ENCODE measurements around the gene ADAM12. TPM values are rescaled to one million over a fixed set of nuclear protein-coding genes. Genes with fewer than 3 reads are reported as not detected.

Gene ADAM12
- total RNA-seq, 2 experiments from 2014 or later: 1.2 to 1.5 TPM

DNA sequence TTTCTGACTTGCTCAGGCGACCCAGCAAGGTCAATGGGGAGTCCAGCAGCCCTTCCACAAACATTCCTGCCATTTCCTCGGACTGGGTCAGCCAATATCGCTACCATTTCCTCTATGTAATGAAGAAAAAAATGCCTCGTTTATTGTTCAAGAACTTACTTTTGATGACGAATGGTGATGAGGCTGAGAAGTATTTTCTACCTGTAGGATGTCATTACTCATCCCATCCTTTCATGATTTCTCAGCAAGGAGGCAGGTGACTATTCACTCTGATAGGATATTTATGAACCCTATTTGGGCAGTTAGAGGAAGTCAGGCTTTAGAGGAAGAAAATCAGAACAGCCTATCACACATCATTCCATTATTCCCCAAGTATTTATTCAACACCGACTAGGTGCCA, 313.3 kb downstream of the ADAM12 start:
- no peaks in the 10 kb centered on the region for H3K9me3 ChIP-seq (ENCODE audit: control insufficient read depth in 1 of 2, insufficient read depth in 1 of 2, low read length in 2 of 2)
- no peak for ATAC-seq (ENCODE audit: poor library complexity)
- Mint-ChIP-seq H3K4me3 (no peak overlapping the region), H3K36me3 (ENCODE audit: low read depth) (no peaks in the 10 kb centered on the region), H3K9me3 (no peaks in the 10 kb centered on the region), H3K4me1 (ENCODE audit: low read depth) (no peaks in the 10 kb centered on the region), H3K27me3 (peaks cover 5% of the 10 kb centered on the region), H3K27ac (no peak overlapping the region)
- CTCF ChIA-PET: no interaction called here
- intact Hi-C loops (cut with DNase I, micrococcal nuclease): no loop called here
- no peaks in the 10 kb centered on the region for H3K27me3 ChIP-seq (ENCODE audit: control insufficient read depth in 1 of 2, insufficient read depth in 2 of 2, low read length in 2 of 2)
- H3K36me3 ChIP-seq (ENCODE audit: insufficient read depth, low read length): no peaks in the 10 kb centered on the region
- H3K4me3 ChIP-seq (ENCODE audit: low read length): no peak overlapping the region
- POLR2A ChIA-PET: no interaction called here
- no peaks in the 10 kb centered on the region for H3K4me1 ChIP-seq (ENCODE audit: insufficient read depth, low read length)
- DNase-seq: no peak
- TF ChIP-seq, protein P1, sequence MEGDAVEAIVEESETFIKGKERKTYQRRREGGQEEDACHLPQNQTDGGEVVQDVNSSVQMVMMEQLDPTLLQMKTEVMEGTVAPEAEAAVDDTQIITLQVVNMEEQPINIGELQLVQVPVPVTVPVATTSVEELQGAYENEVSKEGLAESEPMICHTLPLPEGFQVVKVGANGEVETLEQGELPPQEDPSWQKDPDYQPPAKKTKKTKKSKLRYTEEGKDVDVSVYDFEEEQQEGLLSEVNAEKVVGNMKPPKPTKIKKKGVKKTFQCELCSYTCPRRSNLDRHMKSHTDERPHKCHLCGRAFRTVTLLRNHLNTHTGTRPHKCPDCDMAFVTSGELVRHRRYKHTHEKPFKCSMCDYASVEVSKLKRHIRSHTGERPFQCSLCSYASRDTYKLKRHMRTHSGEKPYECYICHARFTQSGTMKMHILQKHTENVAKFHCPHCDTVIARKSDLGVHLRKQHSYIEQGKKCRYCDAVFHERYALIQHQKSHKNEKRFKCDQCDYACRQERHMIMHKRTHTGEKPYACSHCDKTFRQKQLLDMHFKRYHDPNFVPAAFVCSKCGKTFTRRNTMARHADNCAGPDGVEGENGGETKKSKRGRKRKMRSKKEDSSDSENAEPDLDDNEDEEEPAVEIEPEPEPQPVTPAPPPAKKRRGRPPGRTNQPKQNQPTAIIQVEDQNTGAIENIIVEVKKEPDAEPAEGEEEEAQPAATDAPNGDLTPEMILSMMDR (IDR thresholded peaks at IDR 0.05): no peak
- H3K27ac ChIP-seq (ENCODE audit: low read depth in 1 of 2, low read length in 2 of 2): no peak overlapping the region

DNA sequence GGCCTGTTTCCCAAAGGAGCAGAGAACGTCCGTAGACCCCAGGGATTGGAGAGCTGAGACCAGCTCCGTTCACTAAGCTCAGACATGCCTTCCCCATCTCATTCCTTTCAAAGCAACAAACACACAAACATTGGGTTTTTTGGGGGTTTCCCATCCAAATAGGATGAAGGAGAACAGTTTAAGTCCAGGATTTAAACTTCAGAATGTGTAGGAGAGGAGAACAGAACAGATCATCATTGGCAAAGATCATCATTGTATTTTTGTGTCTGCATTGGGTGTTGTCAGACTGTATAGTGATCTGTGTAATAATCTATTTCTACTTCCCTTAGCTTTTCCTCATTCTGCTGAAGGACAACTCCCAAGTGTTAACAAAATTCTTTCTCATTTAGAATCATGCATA, 314.0 kb downstream of the ADAM12 start:
- no peak overlapping the region for H3K4me3 Mint-ChIP-seq
- H3K27me3 ChIP-seq (ENCODE audit: control insufficient read depth in 1 of 2, insufficient read depth in 2 of 2, low read length in 2 of 2): no peaks in the 10 kb centered on the region
- intact Hi-C loops (cut with DNase I, micrococcal nuclease): no loop called here
- no peaks in the 10 kb centered on the region for H3K4me1 Mint-ChIP-seq (ENCODE audit: low read depth)
- TF ChIP-seq, protein P1 (IDR thresholded peaks at IDR 0.05): no peak
- H3K36me3 Mint-ChIP-seq (ENCODE audit: low read depth): no peaks in the 10 kb centered on the region
- ATAC-seq (ENCODE audit: poor library complexity): no peak
- no peak overlapping the region for H3K27ac Mint-ChIP-seq
- ChIA-PET POLR2A (no interaction called here), CTCF (no interaction called here)
- no peaks in the 10 kb centered on the region for H3K36me3 ChIP-seq (ENCODE audit: insufficient read depth, low read length)
- H3K4me3 ChIP-seq (ENCODE audit: low read length): no peak overlapping the region
- H3K27me3 Mint-ChIP-seq: no peaks in the 10 kb centered on the region
- no peak for DNase-seq
- H3K9me3 Mint-ChIP-seq: no peaks in the 10 kb centered on the region
- no peaks in the 10 kb centered on the region for H3K4me1 ChIP-seq (ENCODE audit: insufficient read depth, low read length)
- H3K27ac ChIP-seq (ENCODE audit: low read depth in 1 of 2, low read length in 2 of 2): no peak overlapping the region
- H3K9me3 ChIP-seq (ENCODE audit: control insufficient read depth in 1 of 2, insufficient read depth in 1 of 2, low read length in 2 of 2): no peaks in the 10 kb centered on the region

DNA sequence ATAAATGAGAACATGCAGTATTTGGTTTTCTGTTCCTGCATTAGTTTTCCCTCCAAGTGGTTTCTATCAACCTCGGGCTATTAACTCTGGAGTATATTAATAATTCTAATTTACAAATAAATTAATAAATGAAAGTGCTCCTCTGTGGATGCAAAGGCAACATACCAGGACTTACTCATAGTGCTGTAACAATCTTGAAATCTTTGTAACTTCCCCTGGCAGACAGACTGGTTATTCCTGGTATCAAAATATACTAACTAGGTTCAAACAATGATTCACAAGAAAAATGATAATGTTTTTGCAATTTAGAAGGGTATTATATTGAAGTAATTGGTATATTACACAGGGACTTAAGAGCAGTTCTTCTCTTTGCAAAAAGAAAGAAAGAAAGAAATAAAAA, 314.7 kb downstream of the ADAM12 start:
- no peaks in the 10 kb centered on the region for H3K4me1 Mint-ChIP-seq (ENCODE audit: low read depth)
- no peak for ATAC-seq (ENCODE audit: poor library complexity)

More for the DNA sequence above, 314.7 kb downstream of the ADAM12 start:
- no peak overlapping the region for H3K27ac Mint-ChIP-seq
- no peaks in the 10 kb centered on the region for H3K9me3 ChIP-seq (ENCODE audit: control insufficient read depth in 1 of 2, insufficient read depth in 1 of 2, low read length in 2 of 2)
- H3K4me3 ChIP-seq (ENCODE audit: low read length): no peak overlapping the region
- no peaks in the 10 kb centered on the region for H3K4me1 ChIP-seq (ENCODE audit: insufficient read depth, low read length)
- CTCF ChIA-PET: no interaction called here
- intact Hi-C loops (cut with DNase I, micrococcal nuclease): no loop called here
- POLR2A ChIA-PET: no interaction called here
- no peaks in the 10 kb centered on the region for H3K36me3 ChIP-seq (ENCODE audit: insufficient read depth, low read length)
- H3K9me3 Mint-ChIP-seq: no peaks in the 10 kb centered on the region
- no peak overlapping the region for H3K27ac ChIP-seq (ENCODE audit: low read depth in 1 of 2, low read length in 2 of 2)
- no peaks in the 10 kb centered on the region for H3K27me3 ChIP-seq (ENCODE audit: control insufficient read depth in 1 of 2, insufficient read depth in 2 of 2, low read length in 2 of 2)
- DNase-seq: no peak
- H3K4me3 Mint-ChIP-seq: no peak overlapping the region
- H3K27me3 Mint-ChIP-seq: no peaks in the 10 kb centered on the region
- no peaks in the 10 kb centered on the region for H3K36me3 Mint-ChIP-seq (ENCODE audit: low read depth)
- TF ChIP-seq, protein P1 (IDR thresholded peaks at IDR 0.05): no peak

All from CD4-positive, alpha-beta T cell (primary cell).